GM18519 (cell line): ENCODE data around the gene TPO.

Experiments used
- ATAC-seq: cut with Tn5 transposase; IDR thresholded peaks from one replicate; pipeline ENCODE4 v1.9.1; 2021; ENCODE audit warnings: mild to moderate bottlenecking, moderate library complexity; ENCODE audit not compliant: unreplicated experiment, low FRiP score

The TPO gene

DNA sequence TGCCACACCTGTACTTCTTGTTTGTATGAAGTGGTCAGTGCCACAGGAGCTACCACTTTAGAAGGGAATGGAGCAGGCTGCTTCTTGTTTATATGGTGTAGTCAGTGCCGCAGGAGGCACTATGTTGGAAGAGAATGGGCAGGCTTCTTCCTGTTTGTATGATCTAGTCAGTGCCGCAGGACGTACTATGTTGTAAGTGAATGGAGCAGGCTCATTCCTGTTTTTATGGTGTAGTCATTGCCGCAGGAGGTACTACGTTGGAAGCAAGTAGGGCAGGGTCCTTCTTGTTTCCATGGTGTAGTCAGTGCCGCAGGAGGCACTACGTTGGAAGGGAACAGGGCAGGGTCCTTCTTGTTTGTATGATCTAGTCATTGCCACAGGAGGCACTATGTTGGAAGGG is 27.3 kb downstream of the TPO start:
- no peak for ATAC-seq

DNA sequence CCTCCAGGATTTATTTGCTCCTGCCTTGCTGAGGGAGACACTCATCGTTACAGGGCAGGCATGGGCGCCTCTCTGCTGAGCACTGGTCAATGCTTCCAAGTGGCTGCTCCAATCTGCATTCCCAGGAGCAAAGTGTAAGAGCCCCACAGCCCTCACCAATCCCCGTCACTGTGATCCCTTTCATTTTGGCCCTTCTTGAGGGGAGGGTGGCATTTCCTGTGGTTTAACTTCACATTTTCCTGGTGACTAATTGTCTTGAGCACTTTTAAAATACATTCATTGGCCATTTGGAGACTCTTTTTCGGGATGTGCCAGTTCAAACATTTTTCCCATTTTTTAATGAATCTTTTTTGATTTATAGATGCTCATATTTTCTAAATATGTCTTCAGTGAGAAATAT is 33.0 kb downstream of the TPO start:
- no peak for ATAC-seq

DNA sequence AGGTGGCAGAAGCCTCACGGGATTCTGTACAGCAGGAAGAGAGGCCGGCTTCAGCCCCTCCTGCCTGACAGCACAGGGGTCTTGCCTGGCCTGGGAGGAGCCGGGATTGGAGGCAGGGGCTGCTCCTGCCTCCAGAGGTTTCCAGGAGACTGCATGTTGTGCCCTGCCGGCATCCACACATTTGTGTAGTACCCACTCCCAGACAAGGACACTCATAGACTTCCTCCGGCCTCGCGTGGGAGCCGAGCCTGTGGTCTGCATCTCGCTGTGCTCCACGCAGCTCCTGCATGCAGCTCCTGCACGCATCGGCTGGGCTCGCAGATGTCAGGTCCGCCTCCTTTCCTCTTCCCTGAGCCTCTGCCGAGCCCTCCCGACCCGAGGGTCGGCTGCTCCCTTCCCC is 34.7 kb downstream of the TPO start:
- ATAC-seq: no peak

DNA sequence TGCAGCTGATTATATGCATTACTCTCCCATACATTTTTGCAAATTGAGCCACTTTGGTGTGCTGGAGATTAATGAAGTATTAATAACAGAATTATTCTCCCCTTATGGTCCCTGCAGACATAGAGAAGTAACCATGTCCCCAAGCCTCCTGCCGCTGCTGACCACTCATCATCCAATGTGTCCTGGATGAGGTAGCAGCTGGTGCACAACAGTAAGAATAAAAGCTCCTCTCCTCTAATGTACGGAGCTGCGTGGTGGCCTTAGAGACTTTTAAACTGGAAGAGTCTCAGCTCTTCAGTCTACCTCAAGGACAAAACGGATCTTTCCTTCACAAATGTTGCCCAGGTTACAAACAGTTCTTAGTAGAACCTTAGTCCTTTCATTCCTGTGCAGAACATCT is 37.7 kb downstream of the TPO start:
- ATAC-seq: no peak

DNA sequence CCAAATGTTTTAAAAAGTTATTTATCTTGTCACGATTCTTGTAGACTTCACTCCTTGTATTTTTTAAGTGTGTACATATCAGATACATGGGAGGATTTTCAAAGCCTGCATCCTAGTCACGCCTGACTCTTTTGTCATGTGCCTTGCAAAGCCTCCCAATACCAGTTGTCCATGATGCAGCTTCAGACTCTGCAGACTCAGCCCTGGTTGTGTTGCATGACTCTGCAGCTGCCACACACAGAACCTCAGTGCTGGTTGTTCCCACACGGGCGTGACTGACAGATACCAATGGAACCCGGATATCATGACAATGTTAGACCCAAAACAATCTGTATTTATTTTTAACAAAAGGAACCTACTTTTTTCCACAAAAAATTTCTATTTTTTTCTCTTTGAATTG is 38.2 kb downstream of the TPO start:
- ATAC-seq: no peak

DNA sequence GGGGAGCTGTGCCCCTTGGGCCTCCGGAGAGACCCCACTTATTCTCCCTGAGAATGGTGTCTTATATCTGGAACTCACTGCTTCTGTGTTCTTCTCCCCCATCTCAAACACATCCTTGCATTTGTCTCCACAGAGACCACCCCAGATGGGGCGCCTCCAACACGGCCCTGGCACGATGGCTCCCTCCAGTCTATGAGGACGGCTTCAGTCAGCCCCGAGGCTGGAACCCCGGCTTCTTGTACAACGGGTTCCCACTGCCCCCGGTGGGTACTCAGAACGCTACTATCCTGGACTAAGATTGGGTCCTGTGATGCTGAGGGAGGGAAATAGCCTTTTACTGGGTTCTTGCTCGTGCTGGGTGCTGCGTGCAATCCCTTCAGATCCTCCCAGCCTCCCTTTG is 40.3 kb downstream of the TPO start:
- no peak for ATAC-seq

DNA sequence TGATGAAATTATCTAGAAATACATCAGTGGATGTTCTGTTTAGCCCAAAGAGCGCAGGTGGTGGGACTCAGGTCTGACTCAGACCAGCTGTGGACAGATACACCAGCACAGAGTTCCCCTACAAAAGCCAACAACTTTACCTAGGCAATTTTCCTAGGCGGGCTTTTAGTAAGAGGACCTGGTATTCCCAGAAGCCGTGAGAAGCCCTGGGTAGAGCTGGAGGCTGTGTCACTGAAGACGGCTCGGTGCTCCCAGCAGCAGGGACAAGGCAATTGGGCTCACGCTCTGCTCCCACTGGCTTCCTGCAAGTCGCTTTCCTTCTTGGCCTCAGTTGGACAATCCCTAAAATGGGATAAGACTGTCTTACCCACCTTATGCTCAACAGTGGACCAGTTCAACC is 41.1 kb downstream of the TPO start:
- ATAC-seq: no peak

DNA sequence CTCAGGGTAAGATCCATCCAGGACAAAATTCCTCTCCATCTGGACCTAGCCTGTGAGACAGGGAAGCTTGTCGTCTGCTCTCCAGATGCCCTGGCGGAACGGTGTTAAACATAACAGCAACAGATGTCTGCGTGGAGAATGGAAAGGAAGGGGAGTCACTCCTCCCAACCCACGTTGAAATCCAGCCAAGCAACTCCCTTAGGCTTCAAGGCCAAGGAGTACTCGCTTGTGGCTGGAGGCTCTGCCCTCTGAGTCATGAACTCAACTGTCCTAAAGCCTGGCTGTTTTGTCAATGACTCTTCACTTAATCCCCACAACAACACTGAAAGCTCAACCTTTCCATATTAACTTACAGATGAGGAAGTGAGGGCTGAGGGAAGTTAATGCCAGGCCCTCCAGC is 42.2 kb downstream of the TPO start:
- no peak for ATAC-seq

DNA sequence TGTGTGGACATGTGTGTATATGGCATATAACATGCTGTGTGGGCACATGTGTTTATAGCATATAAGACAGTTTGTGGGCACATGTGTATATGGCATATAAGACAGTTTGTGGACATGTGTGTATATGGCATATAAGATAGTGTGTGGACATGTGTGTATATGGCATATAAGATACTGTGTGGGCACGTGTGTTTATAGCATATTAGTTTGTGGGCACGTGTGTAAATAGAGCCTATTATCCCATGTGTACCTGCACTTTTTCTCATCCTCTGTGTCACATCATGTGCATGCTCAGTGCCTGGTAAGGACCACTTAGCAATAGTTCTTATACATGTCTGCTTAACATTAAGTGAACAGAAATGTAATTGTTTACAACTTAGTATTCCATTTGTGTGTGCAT is 45.2 kb downstream of the TPO start:
- ATAC-seq: no peak

DNA sequence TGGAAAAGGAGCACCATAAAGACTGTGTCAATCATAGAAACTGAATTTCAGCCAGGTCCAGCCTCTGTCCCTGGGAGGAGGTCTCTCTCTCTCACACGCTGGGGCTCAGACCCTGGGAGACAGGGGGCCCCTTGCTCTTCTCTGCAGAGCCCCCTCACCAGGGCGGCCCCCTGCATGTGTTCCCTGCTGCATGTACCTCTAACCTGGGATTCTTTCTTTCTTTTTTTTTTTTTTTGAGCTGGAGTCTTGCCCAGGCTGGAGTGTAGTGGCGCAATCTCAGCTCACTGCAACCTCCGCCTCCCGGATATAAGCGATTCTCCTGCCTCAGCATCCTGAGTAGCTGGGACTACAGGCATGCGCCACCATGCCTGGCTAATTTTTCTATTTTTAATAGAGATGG is 46.5 kb downstream of the TPO start:
- ATAC-seq: no peak

DNA sequence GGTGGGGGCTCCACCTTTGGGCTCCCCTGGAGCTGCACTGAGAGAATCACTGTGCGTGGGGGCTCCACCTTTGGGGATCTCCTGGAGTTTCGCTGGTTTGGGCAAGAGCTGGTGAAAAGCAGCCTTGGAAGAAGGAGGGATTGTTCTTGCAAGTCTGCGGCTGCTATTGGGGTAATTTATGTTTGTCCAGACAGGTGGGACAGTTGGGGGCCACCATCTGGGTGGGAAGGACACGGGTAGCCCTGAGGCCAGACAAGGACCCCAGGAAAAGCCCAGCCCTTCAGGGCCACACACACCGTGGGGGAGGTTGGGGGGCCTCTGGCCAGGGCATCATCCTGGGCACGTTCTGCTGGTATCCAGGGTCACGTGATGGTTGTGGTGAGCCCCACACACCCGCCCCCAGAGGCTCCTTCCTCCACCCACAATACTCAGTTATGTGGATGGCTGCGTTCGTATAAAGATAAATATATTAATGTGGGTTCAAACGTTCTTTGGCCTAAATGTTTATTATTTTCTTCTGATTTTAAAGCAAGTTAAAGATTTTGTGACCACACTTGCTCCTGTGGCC is 47.7 kb downstream of the TPO start:
- ATAC-seq: no peak

DNA sequence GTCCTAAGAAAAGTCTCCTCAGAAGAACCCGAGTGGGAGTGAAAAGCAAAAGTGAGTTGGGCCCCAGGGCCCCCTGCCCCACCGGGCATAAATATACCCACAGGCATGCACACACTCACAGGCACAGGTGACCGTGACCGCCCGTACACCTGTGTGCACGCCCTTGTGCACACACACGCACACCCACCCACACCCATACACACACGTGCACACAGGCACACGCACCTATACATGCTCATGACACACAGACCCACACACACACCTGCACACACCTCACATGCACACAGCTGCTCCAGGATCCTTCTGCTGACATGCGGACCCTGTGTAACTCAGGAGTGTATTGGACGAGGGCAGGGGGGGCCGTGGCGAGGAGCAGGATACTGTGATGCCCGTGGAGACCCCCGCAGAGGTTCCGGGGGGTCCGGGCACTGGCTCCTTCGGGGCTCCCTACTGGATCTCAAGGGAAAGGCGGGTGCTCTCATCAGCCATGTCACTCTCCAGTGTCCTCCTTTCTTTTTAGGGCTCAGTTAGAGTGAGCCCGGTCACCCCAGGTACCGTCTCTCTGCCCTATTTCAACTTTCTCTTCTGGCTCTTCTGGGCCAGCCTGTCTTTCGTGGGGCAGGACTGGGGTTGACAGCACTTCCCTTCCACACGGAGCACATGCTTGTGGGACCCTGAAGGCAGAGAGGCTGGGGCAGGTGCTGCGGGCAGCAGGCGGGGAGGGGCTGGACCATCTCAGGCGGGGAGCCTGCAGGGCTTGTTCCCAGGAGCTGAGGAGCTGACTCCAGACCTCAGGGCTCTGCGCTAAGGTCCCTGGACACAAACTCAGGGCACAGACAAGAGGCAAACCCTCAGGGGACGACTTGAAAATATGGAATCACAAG is 48.5 kb downstream of the TPO start:
- ATAC-seq: no peak

DNA sequence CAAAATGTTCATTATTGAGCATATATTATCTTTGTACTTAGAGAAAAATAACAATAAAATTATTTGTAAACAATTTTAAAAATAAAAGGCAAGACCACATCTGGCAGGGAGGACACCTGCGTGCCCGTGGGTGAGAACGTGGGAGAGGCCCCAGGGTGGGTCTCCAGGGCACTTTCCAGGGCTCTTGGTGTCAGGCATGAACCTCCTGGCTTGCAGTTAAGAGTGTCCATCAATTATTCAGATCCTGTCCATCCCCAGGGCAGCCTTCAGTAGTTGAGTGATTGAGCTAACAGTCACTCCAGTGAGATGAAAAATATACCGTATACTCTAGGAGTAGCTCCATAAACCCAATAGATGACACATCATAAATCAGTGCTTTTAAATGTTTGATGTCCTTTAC is 49.7 kb downstream of the TPO start:
- ATAC-seq: no peak

DNA sequence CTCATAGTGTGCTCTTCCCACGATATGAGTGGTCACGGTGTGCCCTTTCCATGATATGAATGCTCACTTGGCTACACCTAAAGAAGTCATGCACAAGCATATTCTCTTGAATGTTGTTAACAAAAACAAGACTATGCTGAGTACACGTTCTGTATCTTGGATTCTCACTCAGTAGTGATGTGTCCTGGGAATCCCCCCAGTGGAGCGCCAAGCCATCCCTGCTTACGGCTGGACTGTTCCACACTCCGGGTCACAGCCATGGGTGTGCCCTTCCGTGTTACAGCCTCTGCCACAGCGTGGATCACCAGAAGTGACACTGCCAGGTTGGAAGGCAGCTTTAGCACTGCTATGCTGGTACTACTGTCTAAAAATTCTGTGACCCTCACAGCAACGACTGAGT is 59.1 kb downstream of the TPO start:
- no peak for ATAC-seq

DNA sequence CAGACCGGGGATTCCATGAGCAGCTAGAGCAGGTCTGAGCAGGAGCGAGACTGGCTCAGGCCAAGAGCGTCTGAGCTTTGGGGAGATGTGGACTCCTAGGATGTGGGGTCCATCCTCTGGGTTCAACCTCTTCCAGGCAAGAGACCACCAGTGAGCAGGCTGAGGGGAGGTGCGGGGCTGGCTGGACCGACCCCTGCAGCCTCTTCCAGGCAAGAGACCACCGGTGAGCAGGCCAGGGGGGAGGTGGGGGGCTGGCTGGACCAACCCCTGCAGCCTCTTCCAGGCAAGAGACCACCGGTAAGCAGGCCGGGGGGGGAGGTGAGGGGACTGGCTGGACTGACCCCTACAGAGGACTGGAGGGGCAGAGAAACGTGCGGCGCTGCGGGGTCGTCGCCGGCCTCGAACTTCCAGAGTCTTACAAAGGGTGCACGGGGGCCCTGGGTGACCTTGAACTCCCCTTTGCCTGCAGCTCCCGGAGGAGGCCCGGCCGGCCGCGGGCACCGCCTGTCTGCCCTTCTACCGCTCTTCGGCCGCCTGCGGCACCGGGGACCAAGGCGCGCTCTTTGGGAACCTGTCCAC is 63.4 kb downstream of the TPO start:
- ATAC-seq: no peak

DNA sequence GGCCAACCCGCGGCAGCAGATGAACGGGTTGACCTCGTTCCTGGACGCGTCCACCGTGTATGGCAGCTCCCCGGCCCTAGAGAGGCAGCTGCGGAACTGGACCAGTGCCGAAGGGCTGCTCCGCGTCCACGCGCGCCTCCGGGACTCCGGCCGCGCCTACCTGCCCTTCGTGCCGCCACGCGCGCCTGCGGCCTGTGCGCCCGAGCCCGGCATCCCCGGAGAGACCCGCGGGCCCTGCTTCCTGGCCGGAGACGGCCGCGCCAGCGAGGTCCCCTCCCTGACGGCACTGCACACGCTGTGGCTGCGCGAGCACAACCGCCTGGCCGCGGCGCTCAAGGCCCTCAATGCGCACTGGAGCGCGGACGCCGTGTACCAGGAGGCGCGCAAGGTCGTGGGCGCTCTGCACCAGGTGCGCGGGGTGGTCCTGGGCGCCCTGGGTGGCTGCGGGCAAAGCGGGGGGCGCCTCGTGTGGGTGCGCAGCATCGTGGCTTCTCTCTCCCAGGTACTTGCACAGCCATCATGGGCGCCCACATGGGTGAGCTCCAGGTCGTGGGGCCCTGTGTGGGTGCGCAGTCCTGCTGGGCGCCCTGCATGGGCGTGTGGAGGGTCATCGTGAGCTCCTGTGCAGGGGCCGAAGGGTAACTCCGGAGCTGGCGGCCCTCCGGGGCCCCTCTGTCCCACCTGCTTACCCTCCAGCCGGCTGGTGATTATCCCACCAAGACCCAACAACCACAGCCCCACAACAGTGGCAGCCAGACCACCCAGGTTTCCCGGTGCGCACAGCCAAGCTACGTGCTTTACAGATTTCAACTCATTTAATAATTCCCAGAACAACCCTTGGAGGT is 64.2 kb downstream of the TPO start:
- no peak for ATAC-seq

DNA sequence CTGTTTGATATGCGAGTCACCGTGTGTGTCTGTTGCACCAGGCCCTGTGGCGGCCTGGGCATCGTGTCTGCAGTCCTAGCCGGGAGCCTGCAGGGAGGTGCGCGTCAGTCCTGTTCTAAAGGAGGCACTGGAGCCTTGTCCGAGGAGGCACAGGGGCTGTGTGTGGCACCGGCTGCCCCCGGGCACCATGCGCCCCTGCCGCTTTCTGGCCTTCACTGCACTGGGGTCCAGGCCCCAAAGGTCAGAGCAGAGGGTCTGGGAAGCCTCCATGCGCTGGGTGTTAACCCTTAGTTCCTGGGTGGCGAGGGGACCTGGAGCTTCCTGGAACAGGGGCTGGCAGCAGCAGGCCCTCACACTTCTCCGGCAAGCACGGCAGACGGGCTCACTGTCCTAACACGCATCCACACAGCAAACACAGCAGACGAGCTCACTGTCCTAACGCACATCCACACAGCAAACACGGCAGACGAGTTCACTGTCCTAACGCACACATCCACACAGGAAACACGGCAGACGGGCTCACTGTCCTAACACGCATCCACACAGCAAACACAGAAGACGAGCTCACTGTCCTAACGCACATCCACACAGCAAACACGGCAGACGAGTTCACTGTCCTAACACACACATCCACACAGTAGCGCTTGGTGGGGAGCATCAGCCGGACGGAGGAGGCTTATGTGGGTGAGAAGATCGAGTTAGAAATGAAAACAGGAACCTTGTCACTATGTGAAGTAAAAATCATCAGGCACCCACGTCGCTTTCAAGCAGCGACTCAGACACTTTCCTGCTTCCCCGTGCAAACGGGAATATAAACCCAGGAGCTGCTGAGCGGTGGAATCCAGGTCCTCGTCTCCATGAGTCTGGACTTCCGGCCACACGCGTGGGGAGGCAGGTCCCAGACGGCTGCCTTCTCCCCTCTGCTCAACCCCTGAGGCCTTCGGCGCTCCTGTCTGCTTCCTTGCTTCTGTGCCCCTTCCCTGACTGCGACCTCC is 65.3 kb downstream of the TPO start:
- no peak for ATAC-seq

DNA sequence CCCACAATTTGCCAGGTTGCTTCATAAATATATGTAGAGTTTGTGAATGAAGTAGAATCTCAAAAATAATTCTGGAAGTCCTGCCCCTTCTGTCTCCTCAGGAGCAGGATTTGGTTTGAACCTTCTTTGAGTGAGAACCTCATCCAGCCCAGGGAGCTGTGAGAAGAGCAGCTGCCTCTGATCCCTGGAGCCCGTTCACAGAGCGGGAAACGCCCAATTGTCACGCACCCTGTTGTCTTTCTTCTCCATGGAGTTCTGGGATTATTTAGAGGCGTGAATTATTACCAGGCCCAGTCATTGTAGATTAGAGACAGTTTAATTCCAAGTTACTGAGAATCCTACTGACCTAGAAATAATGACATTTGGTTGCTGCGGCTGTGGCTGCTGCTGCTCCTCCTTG is 66.1 kb downstream of the TPO start:
- ATAC-seq: no peak

DNA sequence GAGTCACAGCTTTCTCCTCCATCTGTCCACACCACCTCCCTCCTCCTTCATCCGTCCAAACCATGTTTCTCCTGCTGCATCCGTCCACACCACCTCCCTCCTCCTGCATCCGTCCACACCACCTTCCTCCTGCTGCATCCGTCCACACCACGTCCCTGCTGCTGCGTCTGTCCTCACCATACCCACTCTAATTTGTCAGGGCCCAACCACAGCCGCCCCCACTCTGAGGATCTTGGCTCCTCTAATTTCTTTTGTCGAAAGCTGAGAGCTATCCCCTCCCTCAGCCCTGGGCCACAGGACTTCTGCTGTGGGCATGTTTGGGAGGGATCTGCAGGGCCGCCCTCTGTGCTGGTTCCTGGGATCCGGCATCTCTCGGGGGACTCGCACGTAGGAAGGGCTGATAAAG is 67.4 kb downstream of the TPO start:
- no peak for ATAC-seq
